Liver (tissue), 9 donors: ENCODE results near the gene POT1. TPM values are rescaled to one million over a fixed set of nuclear protein-coding genes. Genes with fewer than 3 reads are reported as not detected.

ENCODE experiments used
- DNase-seq: peaks from one replicate; pipeline ENCODE4 v3.0.0-alpha.2; 2017; ENCODE audit warnings: low spot score
- H3K27ac ChIP-seq, 2 donors: one replicate each; pipeline ENCODE4 v1.7.0; 2013; ENCODE audit warnings: inconsistent platforms in 2 of 2, low read length in 2 of 2, control low read depth in 1 of 2, low read depth in 1 of 2, mild to moderate bottlenecking in 1 of 2
- H3K27me3 ChIP-seq, 4 donors: one replicate each; pipeline versions ENCODE4 v1.6.1 to v1.7.0; 2013; ENCODE audit warnings: low read length in 3 of 4, inconsistent platforms in 1 of 4, mild to moderate bottlenecking in 1 of 4, moderate library complexity in 1 of 4; ENCODE audit not compliant: control insufficient read depth in 4 of 4, insufficient read depth in 4 of 4
- H3K36me3 ChIP-seq, 4 donors: one replicate each; pipeline versions ENCODE4 v1.6.1 to v1.7.0; 2013; ENCODE audit warnings: low read length in 3 of 4, mild to moderate bottlenecking in 3 of 4, low read depth in 1 of 4, moderate library complexity in 1 of 4; ENCODE audit not compliant: control insufficient read depth in 4 of 4, insufficient read depth in 3 of 4
- H3K4me1 ChIP-seq, 4 donors: one replicate each; pipeline versions ENCODE4 v1.6.1 to v1.7.0; 2013; ENCODE audit warnings: low read length in 3 of 4, mild to moderate bottlenecking in 3 of 4, moderate library complexity in 1 of 4; ENCODE audit not compliant: control insufficient read depth in 4 of 4, insufficient read depth in 4 of 4
- H3K4me3 ChIP-seq, 3 donors: one replicate each; pipeline versions ENCODE4 v1.6.1 to v1.7.0; 2013; ENCODE audit warnings: low read length in 3 of 3, control low read depth in 1 of 3, low read depth in 1 of 3, mild to moderate bottlenecking in 1 of 3
- H3K9ac ChIP-seq, 2 donors: one replicate each; pipeline ENCODE4 v1.7.0; 2013; ENCODE audit warnings: low read length in 2 of 2, mild to moderate bottlenecking in 2 of 2, moderate library complexity in 2 of 2, control low read depth in 1 of 2, low read depth in 1 of 2
- H3K9me3 ChIP-seq, 4 donors: one replicate each; pipeline versions ENCODE4 v1.6.1 to v1.7.0; 2013; ENCODE audit warnings: low read length in 3 of 4; ENCODE audit not compliant: control insufficient read depth in 4 of 4
- ATF3 ChIP-seq: IDR thresholded peaks from 2 replicates; pipeline ENCODE4 v1.6.1; 2016; ENCODE audit warnings: antibody characterized with exemption
- CTCF ChIP-seq: fragments of 150-350 bp; IDR thresholded peaks from 2 replicates; pipeline ENCODE4 v1.5.1; 2017; ENCODE audit warnings: improper control_type of control experiment, low read depth, low read length; ENCODE audit not compliant: missing input control
- EGR1 ChIP-seq, 2 donors: IDR thresholded peaks; 2 replicates each; pipeline ENCODE4 v1.6.1; 2016 to 2018; ENCODE audit warnings: antibody characterized with exemption in 2 of 2, low read depth in 2 of 2
- FOXA1 ChIP-seq: IDR thresholded peaks from 2 replicates; pipeline ENCODE4 v1.6.1; 2016; ENCODE audit warnings: antibody characterized with exemption
- FOXA2 ChIP-seq: IDR thresholded peaks from 2 replicates; pipeline ENCODE4 v1.6.1; 2016; ENCODE audit warnings: antibody characterized with exemption
- GABPA ChIP-seq, 2 donors: IDR thresholded peaks in 1 of 2; conservative IDR thresholded peaks in 1 of 2; 2 replicates each; pipeline ENCODE4 v1.6.1; 2016; ENCODE audit warnings: antibody characterized with exemption in 2 of 2, mild to moderate bottlenecking in 1 of 2, moderate library complexity in 1 of 2
- HNF4A ChIP-seq, 2 donors: conservative IDR thresholded peaks; 2 replicates each; pipeline ENCODE4 v1.6.1; 2016; ENCODE audit warnings: antibody characterized with exemption in 2 of 2, mild to moderate bottlenecking in 2 of 2
- HNF4G ChIP-seq: IDR thresholded peaks from 2 replicates; pipeline ENCODE4 v1.6.1; 2016; ENCODE audit warnings: antibody characterized with exemption
- JUND ChIP-seq, 2 donors: IDR thresholded peaks; 2 replicates each; pipeline ENCODE4 v1.6.1; 2016; ENCODE audit warnings: antibody characterized with exemption in 2 of 2
- MAX ChIP-seq: IDR thresholded peaks from 2 replicates; pipeline ENCODE4 v1.6.1; 2016; ENCODE audit warnings: antibody characterized with exemption
- NR2F2 ChIP-seq: IDR thresholded peaks from 2 replicates; pipeline ENCODE4 v1.6.1; 2016; ENCODE audit warnings: antibody characterized with exemption
- RAD21 ChIP-seq, 2 donors: IDR thresholded peaks; 2 replicates each; pipeline ENCODE4 v1.6.1; 2016; ENCODE audit warnings: antibody characterized with exemption in 2 of 2, mild to moderate bottlenecking in 2 of 2
- REST ChIP-seq: IDR thresholded peaks from 2 replicates; pipeline ENCODE4 v1.6.1; 2016; ENCODE audit warnings: antibody characterized with exemption, mild to moderate bottlenecking
- RXRA ChIP-seq, 2 donors: IDR thresholded peaks; 2 replicates each; pipeline ENCODE4 v1.6.1; 2017 to 2018; ENCODE audit warnings: antibody characterized with exemption in 2 of 2, mild to moderate bottlenecking in 1 of 2
- SP1 ChIP-seq: IDR thresholded peaks from 2 replicates; pipeline ENCODE4 v1.6.1; 2018; ENCODE audit warnings: antibody characterized with exemption, mild to moderate bottlenecking
- TAF1 ChIP-seq: conservative IDR thresholded peaks from 2 replicates; pipeline ENCODE4 v1.6.1; 2016; ENCODE audit warnings: antibody characterized with exemption, mild to moderate bottlenecking
- YY1 ChIP-seq: IDR thresholded peaks from 2 replicates; pipeline ENCODE4 v1.6.1; 2016; ENCODE audit warnings: antibody characterized with exemption, mild to moderate bottlenecking
- ZBTB33 ChIP-seq: IDR thresholded peaks from 2 replicates; pipeline ENCODE4 v1.6.1; 2016; ENCODE audit warnings: antibody characterized with exemption
- WGBS: extraction: QIAGEN DNeasy Blood & Tissue Kit; methylation state at CpG from one replicate; pipeline ENCODE4 v1.1.7; 2013; 5-methylcytosine and 5-hydroxymethylcytosine counted together
- polyA plus RNA-seq, 2 donors: library from polyadenylated mRNA; stranded (reverse) in 1 of 2; unstranded in 1 of 2; fragments of 200-250 nt in 1 of 2; fragments of >200 nt in 1 of 2; fragmentation: Nextera tagmentation in 1 of 2; extraction: Ambion mirVana in 1 of 2; gene quantifications; one replicate each; pipeline versions ENCODE4 v1.2.1 to v1.2.3, GENCODE V29; 2013 to 2015
- total RNA-seq, 2 donors: library from RNA; depleted of rRNA; stranded (reverse); fragments of >200 nt; gene quantifications; one replicate each; pipeline ENCODE4 v1.2.3, GENCODE V29; 2014
- donor health status: healthy.
- donor health status: healthy.
- donor health status: healthy.
- donor health status: healthy.
- donor health status: healthy.

Gene POT1
- total and polyA plus RNA-seq, 4 donors, result 4.9 to 35.5 (median 8.5) TPM

- Histone ChIP-seq H3K4me1 (no peaks in the 10 kb centered on the region), H3K27ac (no peak overlapping the region), H3K36me3 (no peaks in the 10 kb centered on the region), H3K27me3 (no peaks in the 10 kb centered on the region), H3K9me3 (no peaks in the 10 kb centered on the region), H3K9ac (no peak overlapping the region), H3K4me3 (no peak overlapping the region)
- TF ChIP-seq EGR1 (IDR thresholded peaks at IDR 0.05; ENCODE audit: low read depth in 2 of 2) (no peak), GABPA (IDR thresholded peaks at IDR 0.05 in 1 of 2, conservative IDR thresholded peaks at IDR 0.05 in 1 of 2) (no peak), HNF4G (no peak), ATF3 (no peak), ZBTB33 (no peak), HNF4A (conservative IDR thresholded peaks at IDR 0.05) (no peak), SP1 (no peak), MAX (no peak), TAF1 (no peak), NR2F2 (no peak), CTCF (no peak), YY1 (no peak), JUND (IDR thresholded peaks at IDR 0.05) (no peak)
- 86% methylated on average over 12 of the region's 12 CpGs for WGBS
- DNase-seq, result no peak
These were observed 147.5 kb downstream of the POT1 start for GRCh38 chr7:124781907-124782734.

- WGBS, result 88% methylated on average over 2 of the region's 2 CpGs
- H3K4me3 ChIP-seq, result no peak overlapping the region
- no peaks in the 10 kb centered on the region for H3K4me1 ChIP-seq
- peaks cover 0 to 2% (median 0%) of the 10 kb centered on the region in 4 donors for H3K27me3 ChIP-seq
- no peak for DNase-seq
- no peak overlapping the region for H3K27ac ChIP-seq
- H3K9ac ChIP-seq, result no peak overlapping the region
- H3K9me3 ChIP-seq, result no peaks in the 10 kb centered on the region
- no peaks in the 10 kb centered on the region for H3K36me3 ChIP-seq
- TF ChIP-seq FOXA1 (no peak), MAX (no peak), EGR1 (IDR thresholded peaks at IDR 0.05; ENCODE audit: low read depth in 2 of 2) (no peak), REST (no peak), RXRA (IDR thresholded peaks at IDR 0.05) (no peak), CTCF (no peak), TAF1 (no peak), HNF4A (conservative IDR thresholded peaks at IDR 0.05) (no peak), HNF4G (no peak), FOXA2 (no peak), ZBTB33 (no peak), RAD21 (IDR thresholded peaks at IDR 0.05) (no peak), SP1 (no peak), GABPA (IDR thresholded peaks at IDR 0.05 in 1 of 2, conservative IDR thresholded peaks at IDR 0.05 in 1 of 2) (no peak), JUND (IDR thresholded peaks at IDR 0.05) (no peak)
These were observed 148.2 kb downstream of the POT1 start for GRCh38 chr7:124781418-124781817.
